ENCODE measurements around the gene CHIA.

Gene CHIA

GRCh38 chr1:111252786-111253185 is 37.9 kb upstream of the CHIA start:
- no peak for TF ChIP-seq CTCF (IDR thresholded peaks at IDR 0.05; ENCODE audit: insufficient read depth, low read depth, low read length, missing control alignments)
- no peak overlapping the region for H3K4me3 ChIP-seq (ENCODE audit: low read length)
- no peak for DNase-seq (ENCODE audit: low read depth)

- no peak for DNase-seq (ENCODE audit: low read depth)
- H3K4me3 ChIP-seq (ENCODE audit: low read length): no peak overlapping the region
- TF ChIP-seq CTCF (IDR thresholded peaks at IDR 0.05; ENCODE audit: insufficient read depth, low read depth, low read length, missing control alignments): no peak
These were observed 36.8 kb upstream of the CHIA start for GRCh38 chr1:111253876-111254275.

- no peak for TF ChIP-seq CTCF (IDR thresholded peaks at IDR 0.05; ENCODE audit: insufficient read depth, low read depth, low read length, missing control alignments)
- H3K4me3 ChIP-seq (ENCODE audit: low read length): no peak overlapping the region
- no peak for DNase-seq (ENCODE audit: low read depth)
These were observed 33.5 kb upstream of the CHIA start for GRCh38 chr1:111256988-111257658.

GRCh38 chr1:111267801-111268508 is 22.7 kb upstream of the CHIA start:
- no peak overlapping the region for H3K4me3 ChIP-seq (ENCODE audit: low read length)
- DNase-seq (ENCODE audit: low read depth): no peak
- TF ChIP-seq CTCF (IDR thresholded peaks at IDR 0.05; ENCODE audit: insufficient read depth, low read depth, low read length, missing control alignments): no peak

GRCh38 chr1:111269825-111270406 is 20.7 kb upstream of the CHIA start:
- no peak for TF ChIP-seq CTCF (IDR thresholded peaks at IDR 0.05; ENCODE audit: insufficient read depth, low read depth, low read length, missing control alignments)
- H3K4me3 ChIP-seq (ENCODE audit: low read length): no peak overlapping the region
- DNase-seq (ENCODE audit: low read depth): no peak

GRCh38 chr1:111270771-111271463 is 19.7 kb upstream of the CHIA start:
- DNase-seq (ENCODE audit: low read depth): no peak
- H3K4me3 ChIP-seq (ENCODE audit: low read length): no peak overlapping the region
- TF ChIP-seq CTCF (IDR thresholded peaks at IDR 0.05; ENCODE audit: insufficient read depth, low read depth, low read length, missing control alignments): no peak
